Bone marrow (tissue), 2 donors: ENCODE measurements around the gene ITPKB.

Source experiments
- DNase-seq, 2 donors: peaks; one replicate each; lab custom pipeline; 2025; lab: John Stamatoyannopoulos, UW

The ITPKB gene

DNA sequence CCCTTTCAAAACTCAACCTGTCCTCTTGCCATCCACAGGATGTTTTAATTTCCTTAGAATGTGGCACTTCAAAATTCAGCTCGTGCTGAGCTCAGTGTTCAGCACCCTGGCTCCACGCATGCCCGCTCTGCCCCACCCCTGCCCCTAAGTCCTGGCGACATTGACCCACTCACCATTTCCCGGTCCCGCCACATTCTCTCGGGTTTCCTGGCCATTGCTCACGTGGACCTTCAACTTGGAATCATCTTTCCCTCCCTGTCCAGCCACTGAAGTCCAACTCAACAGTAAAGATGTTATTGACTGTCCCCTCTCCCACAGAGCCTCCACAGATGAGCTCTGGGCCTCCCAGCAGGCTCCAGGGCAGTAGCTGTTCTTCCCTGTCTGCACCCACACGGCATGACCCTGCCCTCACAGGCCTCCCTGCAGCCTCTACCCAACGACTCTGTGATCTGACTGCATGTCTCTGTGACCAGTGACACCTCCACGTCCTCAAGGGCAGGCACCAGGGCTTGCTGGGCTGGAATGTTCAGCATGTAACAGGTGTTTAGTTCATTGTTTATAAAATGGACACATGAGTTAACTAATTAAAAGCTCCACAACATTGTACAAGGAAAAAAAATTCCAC lies 53.8 kb downstream of the ITPKB start:
- DNase-seq, result no peak

DNA sequence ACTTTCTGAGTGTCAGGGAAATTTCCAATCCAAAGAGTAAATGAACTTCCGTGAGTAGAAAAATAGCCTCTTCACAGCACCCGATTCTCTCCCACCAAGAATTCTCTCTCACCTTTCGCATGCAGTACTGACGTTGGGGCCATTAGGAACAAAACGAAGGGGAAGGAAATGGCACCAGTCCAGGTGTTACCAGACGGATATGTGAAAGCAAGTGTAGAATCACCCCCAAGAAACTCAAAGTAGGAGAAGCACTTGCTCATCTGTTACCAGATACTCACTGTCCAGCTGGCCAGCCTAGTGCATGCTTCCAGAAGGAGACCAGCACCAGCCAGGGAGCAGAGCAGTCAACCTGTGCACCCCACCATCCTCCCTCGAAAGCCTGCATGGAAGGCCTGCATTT lies 55.1 kb downstream of the ITPKB start:
- no peak for DNase-seq

DNA sequence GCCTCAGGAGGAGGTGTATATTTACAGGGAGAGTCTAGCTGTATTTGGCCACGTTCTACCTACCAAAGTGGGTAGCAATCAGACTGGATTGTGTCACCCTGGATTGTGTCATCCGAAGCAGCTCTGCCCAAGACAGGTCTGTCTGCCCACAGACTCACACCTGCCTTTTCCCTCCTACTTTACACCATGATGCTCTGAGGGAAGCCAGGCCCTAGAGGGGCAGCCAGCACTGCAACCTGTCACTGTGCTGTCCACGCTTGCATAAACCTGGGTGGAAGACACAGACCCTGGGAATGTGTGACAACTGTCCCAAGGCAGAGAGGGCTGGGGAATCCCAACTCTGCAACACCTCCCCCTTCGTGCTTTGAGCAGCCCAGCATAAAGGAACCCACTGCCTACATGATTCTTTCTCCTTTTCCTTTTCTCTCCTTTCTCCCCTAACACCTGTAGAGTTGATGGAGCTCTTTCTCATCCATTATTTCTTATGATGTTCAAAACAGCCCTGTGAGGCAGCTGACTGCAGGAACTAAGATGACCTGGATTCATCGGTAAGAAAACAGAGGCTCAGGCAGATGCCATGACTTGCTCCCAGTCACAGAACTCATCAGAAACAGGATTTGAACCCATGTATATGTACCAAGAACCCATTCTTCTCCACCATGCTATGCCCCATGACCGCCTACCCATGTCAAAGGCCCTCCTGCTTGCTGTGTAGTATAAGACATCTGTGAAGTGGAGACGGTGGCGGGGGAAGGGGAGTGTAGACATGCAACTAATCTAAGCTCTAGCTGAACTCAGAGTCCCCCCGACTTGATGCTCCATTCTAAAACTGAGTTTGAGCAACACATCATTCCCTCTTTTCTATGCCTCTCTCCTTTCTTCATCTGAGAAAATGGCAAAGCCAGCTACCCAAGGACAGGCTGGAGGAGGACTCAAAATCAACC lies 55.9 kb downstream of the ITPKB start:
- DNase-seq, result no peak

DNA sequence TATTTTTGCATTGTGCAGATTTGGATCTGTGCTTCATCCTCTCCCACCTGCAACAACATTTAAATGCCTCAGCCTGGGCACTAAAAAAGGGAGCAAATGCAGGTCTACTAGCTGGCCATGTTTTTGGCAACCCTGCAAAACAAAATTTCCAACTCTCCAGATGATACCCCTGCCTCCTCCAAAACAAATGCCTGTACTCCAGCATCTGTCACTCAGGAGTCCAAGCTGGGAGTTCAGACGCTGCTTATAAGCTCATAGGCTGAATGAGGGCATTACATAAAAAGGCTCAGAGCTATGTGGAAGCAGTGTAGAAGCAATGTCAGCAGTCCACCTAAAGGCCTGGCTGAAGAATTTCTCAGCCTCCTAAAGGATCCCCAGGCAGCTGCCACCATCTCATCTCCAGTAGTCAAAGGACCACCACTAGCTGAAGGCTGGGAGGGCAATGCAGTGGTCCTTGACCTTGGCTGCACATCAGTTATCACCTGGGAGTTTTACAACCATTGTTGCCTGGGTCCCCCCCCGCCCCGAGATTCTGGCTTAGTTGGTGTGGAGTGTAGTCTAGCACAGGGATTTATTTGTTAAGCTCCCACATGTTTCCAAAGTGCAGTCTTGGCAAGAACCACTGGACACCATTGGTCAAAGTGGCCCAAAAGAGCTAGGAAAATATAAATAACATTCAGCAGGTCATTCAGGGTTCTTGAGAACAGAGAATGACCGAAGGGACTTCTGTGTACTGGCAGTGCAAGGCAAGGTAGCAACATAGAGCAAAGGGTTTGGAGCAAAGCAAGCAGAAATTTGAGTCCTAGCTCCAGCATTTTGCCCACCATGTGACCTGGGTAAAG lies 57.2 kb downstream of the ITPKB start:
- DNase-seq, result no peak

DNA sequence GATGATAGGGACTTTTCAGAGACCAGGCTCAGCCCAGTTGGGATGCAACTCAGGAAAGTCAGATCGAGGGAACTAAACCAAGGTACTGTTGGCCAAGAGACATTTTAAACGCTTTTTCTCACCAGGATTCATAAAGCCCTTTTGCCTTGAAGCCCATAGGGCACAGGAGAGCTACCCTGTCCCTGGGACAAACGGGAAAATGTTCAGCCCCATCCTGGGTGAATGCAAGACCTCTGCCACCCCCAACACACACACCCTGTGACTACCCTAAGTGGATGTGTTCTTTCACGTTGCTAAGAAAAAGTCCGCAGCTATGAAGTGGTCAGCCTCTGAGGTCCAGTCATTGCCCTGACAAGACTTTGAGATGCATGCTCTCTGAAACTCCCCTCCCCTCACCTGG lies 58.4 kb downstream of the ITPKB start:
- DNase-seq, result no peak

DNA sequence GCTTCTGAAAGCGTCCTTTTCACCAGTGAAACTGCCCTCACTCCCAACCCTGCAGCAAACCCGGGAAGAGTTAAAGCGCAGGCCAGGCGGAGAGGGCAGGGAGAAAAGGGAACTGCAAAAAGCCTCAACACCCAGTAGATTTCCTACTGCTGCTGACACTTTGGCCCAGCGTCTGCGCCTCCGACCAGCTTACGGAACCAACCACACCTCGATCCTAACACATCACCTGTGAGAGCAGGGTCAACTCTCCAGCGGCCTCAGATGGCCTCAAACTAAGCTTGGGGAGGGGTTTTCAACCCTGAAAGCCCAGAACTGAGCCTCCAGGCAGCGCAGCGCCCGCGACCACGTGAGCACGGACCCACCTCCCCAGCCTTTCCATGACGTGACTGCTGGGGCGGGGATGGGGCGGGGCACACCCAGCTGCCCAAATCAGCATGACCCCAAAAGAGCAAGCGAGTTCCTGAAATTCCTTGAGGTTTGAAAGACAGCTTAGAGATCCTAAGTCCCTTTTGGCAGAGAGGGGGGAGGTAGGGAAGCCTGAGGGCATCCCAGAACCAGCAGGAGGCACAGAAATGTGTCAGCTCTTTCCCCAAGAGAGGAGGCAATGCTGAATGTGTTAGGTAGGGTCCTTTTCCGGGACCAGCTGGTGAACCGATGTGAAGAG lies 59.1 kb downstream of the ITPKB start:
- DNase-seq, result peak; percentile 28 to 54

DNA sequence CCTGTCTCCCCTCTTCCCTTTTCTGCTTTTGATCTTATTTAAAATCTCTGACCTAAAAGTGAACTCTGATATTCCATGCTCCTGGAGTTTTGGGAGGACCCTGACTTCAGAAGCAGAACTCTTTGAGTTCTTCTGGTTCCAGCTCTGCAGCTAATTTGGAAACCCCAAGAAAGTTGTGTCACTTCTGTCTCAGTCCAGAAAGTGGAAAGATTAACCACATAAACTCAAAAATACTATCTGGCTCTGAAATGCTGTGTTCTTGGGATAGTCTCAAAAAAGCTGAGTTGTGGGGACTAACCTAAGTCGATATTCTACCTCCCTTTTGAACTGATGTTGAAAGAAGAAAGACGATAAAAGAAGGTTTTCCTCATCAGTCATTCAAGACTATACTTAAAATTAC lies 59.8 kb downstream of the ITPKB start:
- DNase-seq, result no peak

DNA sequence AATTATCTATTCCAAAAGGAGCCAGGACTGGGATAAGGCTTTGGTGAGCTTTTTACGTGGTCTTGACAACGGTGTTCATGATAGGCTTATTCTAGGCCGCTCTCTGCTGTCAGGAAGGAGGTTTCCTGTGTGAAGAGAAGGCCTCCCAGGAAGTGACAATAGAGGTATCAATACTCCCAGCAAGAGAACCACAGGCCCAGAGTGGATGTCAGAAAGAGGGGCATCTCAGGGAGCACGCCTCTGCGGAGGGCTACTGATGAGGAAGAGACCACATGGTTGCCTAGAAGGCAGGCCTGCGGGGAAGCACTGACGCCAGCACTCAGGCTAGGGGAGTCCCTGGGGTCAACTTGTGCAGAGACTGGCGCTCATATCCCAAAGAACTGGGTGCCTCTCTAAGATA lies 60.4 kb downstream of the ITPKB start:
- no peak for DNase-seq

DNA sequence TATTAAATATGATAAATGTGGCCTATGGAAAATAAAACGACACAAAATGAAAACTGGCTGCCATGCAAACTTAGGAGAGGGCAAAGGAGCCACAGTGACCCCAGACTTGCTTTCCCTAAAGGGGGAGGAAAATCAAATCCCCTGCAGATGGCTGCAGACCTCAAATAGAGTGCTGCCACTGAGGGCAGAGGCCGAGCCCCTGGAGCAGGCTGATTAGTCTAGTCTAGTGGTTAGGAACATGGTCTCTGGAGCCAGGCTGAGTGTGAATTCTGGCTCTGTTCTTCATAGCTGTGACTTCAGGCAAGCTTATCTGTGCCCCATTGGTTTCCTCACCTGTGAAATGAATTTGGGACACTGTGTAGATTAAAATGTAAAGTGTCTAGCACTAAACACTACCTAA lies 60.8 kb downstream of the ITPKB start:
- DNase-seq, result no peak

DNA sequence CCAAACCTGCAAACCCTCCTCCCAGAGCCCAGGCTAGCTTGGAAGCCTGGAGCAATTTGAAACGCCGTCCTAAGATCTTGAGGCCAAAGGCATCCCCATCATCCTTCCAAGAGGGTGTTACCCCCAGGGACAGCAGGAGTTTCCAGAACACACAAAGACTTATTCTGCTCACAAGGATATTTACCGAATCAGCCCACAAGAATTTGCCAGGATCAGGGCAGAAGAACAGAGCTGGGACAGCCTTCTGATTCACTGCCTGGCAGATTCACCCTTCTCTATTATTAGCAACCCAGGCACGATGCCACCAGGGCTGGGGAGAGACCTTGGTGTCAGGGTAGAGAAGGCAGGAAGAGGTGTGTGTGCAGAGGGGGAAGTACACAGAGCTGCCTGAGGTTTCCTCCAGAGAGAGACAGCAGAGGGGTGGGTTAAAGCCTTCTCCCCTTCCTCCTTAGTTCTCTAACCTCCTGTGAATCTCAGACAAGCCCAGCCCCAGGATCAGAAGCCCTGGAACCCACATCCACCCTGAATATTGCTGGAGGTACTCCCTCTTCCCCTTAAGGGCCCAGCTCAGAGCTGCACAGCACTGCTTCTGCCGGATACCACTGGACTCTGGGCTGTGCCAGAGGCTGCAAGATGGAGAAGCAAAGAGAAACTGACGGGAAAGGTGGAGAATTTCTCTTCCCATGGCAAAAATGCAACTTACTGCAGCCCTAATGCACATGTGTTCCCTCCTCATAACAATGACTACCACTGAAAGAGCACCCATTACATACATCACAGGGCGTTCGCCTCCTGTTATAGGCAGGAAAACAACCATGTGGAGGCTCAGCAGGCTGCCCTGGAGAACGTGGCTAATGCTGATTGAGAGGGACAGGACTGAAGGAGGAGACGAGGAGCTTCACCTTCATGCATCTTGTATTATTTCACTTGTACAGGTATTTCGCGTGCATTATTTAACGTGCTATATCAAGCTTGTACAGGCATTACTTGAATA lies 61.8 kb downstream of the ITPKB start:
- DNase-seq, result peak; percentile 19 to 94

DNA sequence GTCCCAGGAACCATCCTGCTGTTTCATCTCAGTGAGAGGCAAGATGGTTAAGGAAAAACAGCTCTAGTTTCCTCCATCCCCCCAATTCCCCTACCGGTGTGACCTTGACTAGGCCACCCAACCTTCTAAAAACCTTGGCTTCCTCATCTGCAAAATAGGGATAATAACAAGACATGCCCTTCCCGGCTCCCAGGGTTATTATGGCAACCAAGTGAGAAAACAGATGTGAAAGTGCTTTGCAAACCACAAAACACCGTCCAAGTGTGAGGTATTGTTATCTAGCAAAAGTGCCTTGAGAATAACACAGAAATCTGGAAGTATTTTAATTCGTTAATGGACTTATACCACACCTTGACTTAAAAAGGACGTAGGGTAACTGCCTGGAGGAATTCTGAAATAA lies 62.7 kb downstream of the ITPKB start:
- no peak for DNase-seq

DNA sequence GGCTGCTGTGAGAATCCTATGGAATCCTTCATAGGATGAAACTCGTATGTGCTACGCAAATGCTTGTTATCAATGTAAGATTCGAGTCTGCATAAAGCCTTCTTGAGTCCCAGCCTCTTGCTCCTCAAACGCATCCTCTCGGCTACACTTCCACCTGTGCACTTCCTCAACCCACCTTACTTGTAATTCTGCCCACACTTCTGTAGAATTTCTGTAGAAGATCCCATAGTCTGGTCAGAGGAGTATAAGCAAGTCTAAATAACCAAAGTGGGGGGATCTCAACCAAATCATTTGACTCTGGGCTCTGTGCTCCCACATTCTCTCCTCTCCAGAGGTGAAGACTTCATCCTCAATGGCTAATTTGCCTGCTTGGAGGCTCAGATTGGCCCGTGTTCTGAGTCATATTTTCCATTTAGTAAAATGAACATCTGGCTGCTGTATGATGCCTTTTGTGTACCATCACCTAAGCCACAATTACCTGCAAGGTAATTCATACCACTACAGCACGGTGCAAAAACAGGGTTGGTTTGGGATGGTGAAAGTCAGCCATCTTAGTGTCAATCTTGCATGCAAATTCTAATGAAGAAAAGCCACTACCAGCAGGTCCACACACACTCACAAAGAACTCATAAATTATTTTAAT lies 63.2 kb downstream of the ITPKB start:
- no peak for DNase-seq

DNA sequence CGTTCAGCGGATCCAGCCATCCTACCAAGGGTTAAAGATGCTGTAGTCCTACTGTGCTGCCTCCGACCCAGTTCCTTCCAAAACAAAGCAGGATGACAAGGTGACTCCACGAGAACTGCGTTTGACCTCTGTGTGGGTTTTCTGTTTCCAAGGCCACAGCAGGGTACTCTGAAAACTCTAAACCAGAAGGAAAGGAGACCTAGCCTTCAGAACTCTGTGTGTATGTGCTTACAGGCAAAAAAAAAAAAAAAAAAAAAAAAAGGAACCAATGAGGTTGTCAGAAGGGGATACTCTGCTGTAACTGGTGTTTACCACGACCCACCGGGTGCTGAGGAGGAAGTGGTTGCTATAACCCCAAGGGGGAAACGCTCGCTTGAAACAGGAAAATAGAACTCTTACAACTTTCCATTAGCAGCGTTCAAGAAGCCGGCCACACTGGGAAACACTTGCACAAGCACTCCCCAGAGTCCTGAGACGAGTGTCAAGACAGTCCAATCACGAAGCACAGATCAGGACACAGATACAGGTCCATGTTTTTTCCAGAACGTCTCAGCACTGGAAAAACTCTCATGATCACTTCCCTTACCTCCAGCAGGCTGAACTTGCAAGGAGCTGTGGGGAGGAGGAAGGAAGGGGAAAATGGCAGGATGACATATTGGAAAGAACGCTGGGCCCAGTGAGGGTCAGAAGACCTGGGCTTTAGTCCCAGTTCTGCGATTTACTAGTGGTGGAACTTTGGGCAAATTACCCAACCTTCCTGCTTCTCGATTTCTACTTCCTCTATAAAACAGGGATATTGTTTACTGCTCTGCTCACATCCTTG lies 64.0 kb downstream of the ITPKB start:
- peak in 1 of 2 donors; percentile 89 for DNase-seq

DNA sequence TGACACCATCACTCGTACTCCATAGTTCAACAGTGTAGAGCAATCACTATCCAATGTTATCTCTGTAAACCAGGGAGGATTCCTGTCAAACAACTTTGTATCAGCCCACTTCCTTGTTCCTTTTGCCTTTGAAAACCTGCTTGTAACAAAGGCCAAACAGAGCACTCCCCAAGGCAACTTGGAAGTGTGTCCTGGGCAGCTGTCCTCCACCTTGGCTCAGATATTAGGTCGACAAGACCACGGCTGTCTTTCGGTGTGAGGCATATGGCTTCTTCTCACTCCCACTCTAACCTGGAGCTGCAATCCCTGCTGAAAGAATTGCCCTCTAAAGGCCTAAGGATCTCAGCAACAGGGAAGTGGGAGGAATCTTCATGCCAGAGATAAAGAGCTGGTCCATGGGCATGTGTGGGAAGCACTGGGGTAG lies 66.7 kb downstream of the ITPKB start:
- no peak for DNase-seq

DNA sequence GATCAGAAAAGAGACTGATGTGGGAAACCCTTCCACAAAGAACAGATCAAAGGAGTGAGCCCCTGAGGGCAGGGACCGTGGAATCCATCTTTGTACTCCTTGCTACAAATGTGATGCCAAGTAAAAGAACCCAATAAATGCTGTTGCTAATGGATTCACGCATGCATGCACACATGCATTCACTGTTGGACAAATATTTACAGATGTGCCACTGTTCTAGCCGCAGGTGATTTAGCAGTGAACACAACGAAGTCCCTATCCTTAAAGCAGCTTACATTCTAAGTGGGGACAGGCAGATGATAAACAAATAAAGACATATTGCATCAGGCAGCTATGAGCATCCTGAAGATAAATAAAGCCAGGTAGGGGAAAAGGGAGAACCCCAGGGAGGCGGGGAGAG lies 67.8 kb downstream of the ITPKB start:
- no peak for DNase-seq

DNA sequence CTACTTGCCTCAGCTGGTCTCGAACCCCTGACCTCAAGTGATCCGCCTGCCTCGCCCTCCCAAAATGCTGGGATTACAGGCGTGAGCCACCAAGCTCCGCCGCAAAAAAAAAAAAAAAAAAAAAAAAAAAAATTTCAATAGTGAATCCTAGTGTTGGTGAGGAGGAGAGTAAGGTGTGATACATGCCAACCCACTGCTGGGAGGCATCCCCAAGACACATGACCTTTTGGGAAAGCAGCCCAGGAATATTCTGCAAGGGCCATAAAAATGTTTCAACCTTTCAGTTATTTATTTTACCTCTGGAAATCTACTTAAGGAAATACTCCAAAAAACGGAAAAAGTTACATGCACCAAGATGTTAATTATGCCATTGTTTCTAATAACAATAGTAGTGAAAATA lies 69.0 kb downstream of the ITPKB start:
- DNase-seq, result no peak

DNA sequence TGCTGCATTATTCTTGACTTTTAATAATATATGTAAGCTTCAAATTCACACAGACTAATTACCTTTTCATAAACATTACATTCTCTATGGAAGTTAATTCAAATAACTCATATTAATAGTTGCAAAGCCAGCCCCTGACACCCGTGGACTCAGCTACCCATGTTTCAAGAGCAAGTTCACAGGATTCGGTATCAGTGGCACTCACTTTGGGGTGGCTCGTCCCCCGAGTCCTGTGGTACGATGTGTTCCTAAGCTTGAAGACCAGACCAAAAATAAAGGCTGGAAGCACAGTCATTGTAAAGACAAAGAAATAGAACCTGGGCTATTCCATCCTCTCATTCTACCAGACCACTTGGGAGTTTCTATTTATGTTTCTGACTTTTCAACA lies 70.9 kb downstream of the ITPKB start:
- no peak for DNase-seq

DNA sequence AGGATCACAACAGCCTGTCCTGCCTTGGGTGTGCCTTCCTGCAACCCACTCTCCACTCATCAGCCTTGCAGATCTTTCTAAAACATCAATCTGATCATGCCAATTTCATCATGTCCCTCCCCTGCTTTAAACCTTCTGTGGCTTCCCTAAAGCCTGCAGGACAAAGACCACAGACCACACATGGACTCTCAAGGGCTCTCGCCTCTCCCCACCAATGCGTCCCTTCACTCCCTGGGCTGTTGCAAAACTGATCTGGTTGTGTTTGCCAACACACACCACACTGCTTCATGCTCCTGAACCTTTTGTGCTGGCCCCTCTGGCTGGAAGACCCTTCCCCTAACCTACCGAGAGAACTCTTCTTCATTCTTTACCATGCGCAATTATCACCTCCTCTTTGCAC lies 72.4 kb downstream of the ITPKB start:
- DNase-seq, result no peak

DNA sequence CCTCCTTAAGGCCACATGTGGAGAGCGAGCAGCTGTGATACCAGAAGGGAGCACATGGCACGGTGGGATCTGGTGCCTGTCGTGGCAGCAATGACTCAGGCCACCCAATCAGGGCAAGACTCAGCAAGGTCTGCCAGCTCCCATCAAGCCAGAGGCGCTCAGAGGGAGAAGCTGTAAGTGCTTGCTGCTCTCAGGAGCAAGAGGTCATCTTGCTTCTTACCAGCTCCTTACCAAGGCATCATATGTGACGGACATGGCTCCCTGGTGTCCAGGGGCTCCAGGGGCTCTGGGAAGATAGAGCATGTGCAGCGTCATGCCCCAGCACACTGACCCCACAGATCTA lies 72.9 kb downstream of the ITPKB start:
- no peak for DNase-seq
